ENCODE data around the gene METAP2.

GRCh38 chr12:95520816-95521215 lies 46.9 kb downstream of the METAP2 start:
- TF ChIP-seq, protein P1, sequence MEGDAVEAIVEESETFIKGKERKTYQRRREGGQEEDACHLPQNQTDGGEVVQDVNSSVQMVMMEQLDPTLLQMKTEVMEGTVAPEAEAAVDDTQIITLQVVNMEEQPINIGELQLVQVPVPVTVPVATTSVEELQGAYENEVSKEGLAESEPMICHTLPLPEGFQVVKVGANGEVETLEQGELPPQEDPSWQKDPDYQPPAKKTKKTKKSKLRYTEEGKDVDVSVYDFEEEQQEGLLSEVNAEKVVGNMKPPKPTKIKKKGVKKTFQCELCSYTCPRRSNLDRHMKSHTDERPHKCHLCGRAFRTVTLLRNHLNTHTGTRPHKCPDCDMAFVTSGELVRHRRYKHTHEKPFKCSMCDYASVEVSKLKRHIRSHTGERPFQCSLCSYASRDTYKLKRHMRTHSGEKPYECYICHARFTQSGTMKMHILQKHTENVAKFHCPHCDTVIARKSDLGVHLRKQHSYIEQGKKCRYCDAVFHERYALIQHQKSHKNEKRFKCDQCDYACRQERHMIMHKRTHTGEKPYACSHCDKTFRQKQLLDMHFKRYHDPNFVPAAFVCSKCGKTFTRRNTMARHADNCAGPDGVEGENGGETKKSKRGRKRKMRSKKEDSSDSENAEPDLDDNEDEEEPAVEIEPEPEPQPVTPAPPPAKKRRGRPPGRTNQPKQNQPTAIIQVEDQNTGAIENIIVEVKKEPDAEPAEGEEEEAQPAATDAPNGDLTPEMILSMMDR (IDR thresholded peaks at IDR 0.05; ENCODE audit: extremely low read depth in 1 of 2, insufficient read depth in 1 of 2, low read depth in 1 of 2, low read length in 2 of 2) = no peak
- TF ChIP-seq POLR2A (IDR thresholded peaks at IDR 0.05; ENCODE audit: low read depth, low read length) (no peak), FOS (IDR thresholded peaks at IDR 0.05; ENCODE audit: borderline replicate concordance, insufficient read depth, low read length) (no peak), POLR2AphosphoS5 (IDR thresholded peaks at IDR 0.05; ENCODE audit: insufficient read depth, low read depth, low read length) (no peak), EZH2 (IDR thresholded peaks at IDR 0.05; ENCODE audit: borderline replicate concordance, low read depth, low read length, severe bottlenecking) (no peak), GATA2 (IDR thresholded peaks at IDR 0.05; ENCODE audit: insufficient read depth, insufficient read length, low read depth, low read length) (no peak)
- TF ChIP-seq, protein P2, sequence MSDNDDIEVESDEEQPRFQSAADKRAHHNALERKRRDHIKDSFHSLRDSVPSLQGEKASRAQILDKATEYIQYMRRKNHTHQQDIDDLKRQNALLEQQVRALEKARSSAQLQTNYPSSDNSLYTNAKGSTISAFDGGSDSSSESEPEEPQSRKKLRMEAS (IDR thresholded peaks at IDR 0.05; ENCODE audit: insufficient read depth, insufficient read length) = no peak

All from endothelial cell of umbilical vein (primary cell).